ENCODE results near the gene CCDC167.

Gene CCDC167

GRCh38 chr6:37532122-37532521 lies 32.4 kb upstream of the CCDC167 start:
- Histone ChIP-seq H3K4me3 (ENCODE audit: low read depth, low read length) (no peak overlapping the region), H3K9me3 (ENCODE audit: control insufficient read depth, low read length) (no peaks in the 10 kb centered on the region), H3K27ac (no peak overlapping the region), H3K4me1 (peaks cover 16% of the 10 kb centered on the region), H2AFZ (no peak overlapping the region), H3K79me2 (no peaks in the 10 kb centered on the region), H3K9ac (no peak overlapping the region), H3K36me3 (ENCODE audit: control insufficient read depth, insufficient read depth, low read length) (no peaks in the 10 kb centered on the region), H3K4me2 (ENCODE audit: low read length) (no peak overlapping the region), H3K27me3 (ENCODE audit: control insufficient read depth, insufficient read depth, low read length) (no peaks in the 10 kb centered on the region)
- TF ChIP-seq CTCF (IDR thresholded peaks at IDR 0.05) = no peak

DNA sequence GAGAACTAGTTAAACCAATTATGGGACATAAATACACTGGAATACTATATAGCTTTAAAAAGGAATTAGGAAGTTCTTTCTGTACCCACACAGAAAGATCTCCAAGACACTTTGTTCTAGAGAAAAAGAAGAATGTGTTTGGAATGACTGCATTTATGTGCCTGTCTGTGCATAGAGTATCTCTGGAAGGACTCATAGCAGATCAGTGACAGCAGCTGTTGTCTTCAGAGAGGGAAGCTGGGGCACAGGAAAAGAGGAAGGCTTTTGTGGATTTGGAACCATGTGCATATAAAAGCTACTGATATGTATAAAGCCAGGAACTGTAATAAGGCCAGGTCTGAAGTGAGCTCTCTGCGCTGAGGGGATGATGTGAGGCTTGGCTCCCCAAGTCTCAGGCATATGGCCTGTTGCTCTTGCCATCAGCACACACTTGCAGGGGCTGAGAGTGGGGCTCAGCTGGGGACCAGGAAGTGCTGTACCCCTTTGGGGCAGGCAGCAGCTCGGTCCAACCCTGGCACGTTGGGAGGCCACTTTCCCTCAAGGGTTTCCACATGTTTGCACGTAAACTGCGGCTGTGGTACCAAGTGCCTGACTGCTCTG lies 31.8 kb upstream of the CCDC167 start:
- H3K9me3 ChIP-seq (ENCODE audit: control insufficient read depth, low read length) = no peaks in the 10 kb centered on the region
- no peaks in the 10 kb centered on the region for H3K27me3 ChIP-seq (ENCODE audit: control insufficient read depth, insufficient read depth, low read length)
- no peaks in the 10 kb centered on the region for H3K79me2 ChIP-seq
- no peaks in the 10 kb centered on the region for H3K36me3 ChIP-seq (ENCODE audit: control insufficient read depth, insufficient read depth, low read length)
- H3K4me1 ChIP-seq = peaks cover 16% of the 10 kb centered on the region
- H3K9ac ChIP-seq = no peak overlapping the region
- H3K27ac ChIP-seq = no peak overlapping the region
- H3K4me2 ChIP-seq (ENCODE audit: low read length) = no peak overlapping the region
- H3K4me3 ChIP-seq (ENCODE audit: low read depth, low read length) = no peak overlapping the region
- no peak overlapping the region for H2AFZ ChIP-seq
- TF ChIP-seq CTCF (IDR thresholded peaks at IDR 0.05) = no peak

DNA sequence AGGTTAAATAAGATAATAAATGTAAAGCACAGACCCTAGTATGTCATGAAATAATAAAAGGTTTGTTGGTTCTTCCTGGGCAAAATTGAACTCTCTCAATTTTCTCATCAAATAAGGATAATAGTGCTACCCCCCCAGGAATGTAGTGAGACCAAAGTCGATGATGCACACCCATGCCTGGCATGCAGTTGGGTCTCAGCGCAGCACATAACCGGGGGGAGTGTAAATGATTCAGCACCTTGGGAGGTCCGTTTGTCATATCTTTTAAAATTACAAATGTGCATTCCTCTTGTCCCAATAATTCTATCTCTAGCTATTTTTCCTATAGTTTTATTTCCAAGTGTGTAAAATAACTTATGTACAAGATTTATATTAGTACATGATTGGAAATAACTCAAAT lies 31.3 kb upstream of the CCDC167 start:
- Histone ChIP-seq H3K9me3 (ENCODE audit: control insufficient read depth, low read length) (no peaks in the 10 kb centered on the region), H3K4me1 (peaks cover 13% of the 10 kb centered on the region), H3K4me3 (ENCODE audit: low read depth, low read length) (no peak overlapping the region), H3K27me3 (ENCODE audit: control insufficient read depth, insufficient read depth, low read length) (no peaks in the 10 kb centered on the region), H3K79me2 (no peaks in the 10 kb centered on the region), H3K9ac (no peak overlapping the region), H3K36me3 (ENCODE audit: control insufficient read depth, insufficient read depth, low read length) (no peaks in the 10 kb centered on the region), H3K27ac (no peak overlapping the region), H3K4me2 (ENCODE audit: low read length) (no peak overlapping the region), H2AFZ (no peak overlapping the region)
- TF ChIP-seq CTCF (IDR thresholded peaks at IDR 0.05) = no peak

GRCh38 chr6:37530297-37530696 lies 30.6 kb upstream of the CCDC167 start:
- Histone ChIP-seq H3K36me3 (ENCODE audit: control insufficient read depth, insufficient read depth, low read length) (no peaks in the 10 kb centered on the region), H3K4me2 (ENCODE audit: low read length) (no peak overlapping the region), H3K27ac (no peak overlapping the region), H3K9ac (no peak overlapping the region), H3K4me3 (ENCODE audit: low read depth, low read length) (no peak overlapping the region), H2AFZ (no peak overlapping the region), H3K79me2 (no peaks in the 10 kb centered on the region), H3K9me3 (ENCODE audit: control insufficient read depth, low read length) (no peaks in the 10 kb centered on the region), H3K4me1 (peaks cover 9% of the 10 kb centered on the region), H3K27me3 (ENCODE audit: control insufficient read depth, insufficient read depth, low read length) (no peaks in the 10 kb centered on the region)
- no peak for TF ChIP-seq CTCF (IDR thresholded peaks at IDR 0.05)

- Histone ChIP-seq H3K36me3 (ENCODE audit: control insufficient read depth, insufficient read depth, low read length) (no peaks in the 10 kb centered on the region), H3K79me2 (no peaks in the 10 kb centered on the region), H3K27me3 (ENCODE audit: control insufficient read depth, insufficient read depth, low read length) (no peaks in the 10 kb centered on the region), H3K9ac (no peak overlapping the region), H3K4me1 (peaks cover 6% of the 10 kb centered on the region), H3K27ac (no peak overlapping the region), H2AFZ (no peak overlapping the region), H3K4me3 (ENCODE audit: low read depth, low read length) (no peak overlapping the region), H3K9me3 (ENCODE audit: control insufficient read depth, low read length) (no peaks in the 10 kb centered on the region), H3K4me2 (ENCODE audit: low read length) (no peak overlapping the region)
- TF ChIP-seq CTCF (IDR thresholded peaks at IDR 0.05) = no peak
Observed at GRCh38 chr6:37528541-37528940, 28.8 kb upstream of the CCDC167 start.
